Measurements from ENCODE around the gene CHMP2A. TPM values are rescaled to one million over a fixed set of nuclear protein-coding genes. Genes with fewer than 3 reads are reported as not detected.
A peak's percentile ranks its signal among the peaks of the same experiment; 100 is the strongest.

Gene CHMP2A
- total and polyA plus RNA-seq, 2 of the 13 experiments (the other 11 are each of a cell fraction or from before 2014, with no cell fraction given): 49.7 to 55.0 TPM

GRCh38 chr19:58558623-58559274 lies 3.8 kb upstream of the CHMP2A start (continued):
- TF ChIP-seq THAP9 (CRISPR knock-in tag; IDR thresholded peaks at IDR 0.05; ENCODE audit: borderline replicate concordance) (peak; percentile 88; the same call in 1 of the 2 replicates), PATZ1 (CRISPR knock-in tag; IDR thresholded peaks at IDR 0.05) (peak; percentile 44), ZNF800 (CRISPR knock-in tag; IDR thresholded peaks at IDR 0.05) (0 out of 2 replicates have a peak, but pooled peaks have one; percentile 79), ZNF775 (CRISPR knock-in tag; IDR thresholded peaks at IDR 0.05; ENCODE audit: borderline replicate concordance) (no peak), ATF6 (CRISPR knock-in tag; conservative IDR thresholded peaks at IDR 0.05) (no peak), EEA1 (CRISPR knock-in tag; IDR thresholded peaks at IDR 0.05; ENCODE audit: borderline replicate concordance) (no peak), ZBTB49 (CRISPR knock-in tag; IDR thresholded peaks at IDR 0.05; ENCODE audit: borderline replicate concordance) (no peak), THAP7 (CRISPR knock-in tag; IDR thresholded peaks at IDR 0.05) (no peak; the same call in 1 of the 2 replicates), ZNF335 (CRISPR knock-in tag; IDR thresholded peaks at IDR 0.05) (no peak), ZNF552 (CRISPR knock-in tag; IDR thresholded peaks at IDR 0.05; ENCODE audit: borderline replicate concordance) (no peak; the same call in 1 of the 2 replicates), NONO (IDR thresholded peaks at IDR 0.05) (no peak), NONO (CRISPR knock-in tag; conservative IDR thresholded peaks at IDR 0.05) (peak; percentile 94), ZNF451 (CRISPR knock-in tag; IDR thresholded peaks at IDR 0.05) (peak; percentile 82), ZSCAN21 (CRISPR knock-in tag; IDR thresholded peaks at IDR 0.05; ENCODE audit: borderline replicate concordance) (0 out of 2 replicates have a peak, but pooled peaks have one; percentile 17), PHF8 (CRISPR knock-in tag; IDR thresholded peaks at IDR 0.05) (peak; percentile 93), ARHGAP35 (CRISPR knock-in tag; IDR thresholded peaks at IDR 0.05; ENCODE audit: borderline replicate concordance) (peak; percentile 62)
